HepG2 (cell line): ENCODE data around the gene YPEL3. TPM values are rescaled to one million over a fixed set of nuclear protein-coding genes. Genes with fewer than 3 reads are reported as not detected.

Source experiments
- CEBPG ChIP-seq: IDR thresholded peaks from 2 replicates; pipeline ENCODE4 v1.6.1; 2016
- E2F2 ChIP-seq: sonication (generic); formaldehyde crosslinking; IDR thresholded peaks from 2 replicates; pipeline ENCODE4 v1.4.0; 2020; ENCODE audit warnings: missing genetic modification reagents, borderline replicate concordance
- FOXA1 ChIP-seq, 2 experiments: fragments of 450-650 bp in 1 of 2; sonication (generic) in 1 of 2; formaldehyde crosslinking in 1 of 2; IDR thresholded peaks; 2 replicates each; pipeline versions ENCODE4 v1.4.0 to v1.6.1; 2016 to 2020; ENCODE audit warnings: missing genetic modification reagents in 1 of 2
- GPBP1L1 ChIP-seq: sonication (generic); formaldehyde crosslinking; IDR thresholded peaks from 2 replicates; pipeline ENCODE4 v1.5.0; 2020; ENCODE audit warnings: mild to moderate bottlenecking, missing genetic modification reagents
- HHEX ChIP-seq: IDR thresholded peaks from 2 replicates; pipeline ENCODE4 v1.6.1; 2016; ENCODE audit warnings: control low read depth
- HMG20B ChIP-seq: conservative IDR thresholded peaks from 2 replicates; pipeline ENCODE4 v1.6.1; 2016; ENCODE audit warnings: missing genetic modification reagents, missing compliant biosample characterization
- HMGXB4 ChIP-seq, 2 experiments: sonication (generic) in 1 of 2; formaldehyde crosslinking in 1 of 2; IDR thresholded peaks; 2 replicates each; pipeline versions ENCODE4 v1.4.0 to v1.6.1; 2018 to 2020; ENCODE audit warnings: missing genetic modification reagents in 2 of 2, borderline replicate concordance in 1 of 2, low read depth in 1 of 2, mild to moderate bottlenecking in 1 of 2, missing biosample characterization in 1 of 2
- KDM4B ChIP-seq: sonication (generic); formaldehyde crosslinking; IDR thresholded peaks from 2 replicates; pipeline ENCODE4 v1.4.0; 2020; ENCODE audit warnings: missing genetic modification reagents
- MTA1 ChIP-seq: sonication (generic); formaldehyde crosslinking; IDR thresholded peaks from 2 replicates; pipeline ENCODE4 v1.4.0; 2020; ENCODE audit warnings: missing genetic modification reagents, mild to moderate bottlenecking, borderline replicate concordance
- NFKBIZ ChIP-seq: IDR thresholded peaks from 2 replicates; pipeline ENCODE4 v1.6.1; 2018; ENCODE audit warnings: missing genetic modification reagents, missing compliant biosample characterization
- NR0B2 ChIP-seq: sonication (generic); formaldehyde crosslinking; IDR thresholded peaks from 2 replicates; pipeline ENCODE4 v1.4.0; 2020; ENCODE audit warnings: mild to moderate bottlenecking, missing genetic modification reagents
- NR3C1 ChIP-seq: sonication (generic); formaldehyde crosslinking; IDR thresholded peaks from 2 replicates; pipeline ENCODE4 v1.4.0; 2020; ENCODE audit warnings: missing genetic modification reagents
- PLSCR1 ChIP-seq: sonication (generic); formaldehyde crosslinking; IDR thresholded peaks from 2 replicates; pipeline ENCODE4 v1.5.0; 2020; ENCODE audit warnings: missing genetic modification reagents, mild to moderate bottlenecking, borderline replicate concordance
- POLR2G ChIP-seq: fragments of 200-400 bp; formaldehyde crosslinking; IDR thresholded peaks from 2 replicates; pipeline ENCODE4 v1.6.1; 2018; ENCODE audit warnings: mild to moderate bottlenecking, low read depth, low read length, moderate library complexity
- RCOR2 ChIP-seq: IDR thresholded peaks from 2 replicates; pipeline ENCODE4 v1.6.1; 2016; ENCODE audit warnings: missing biosample characterization, missing genetic modification reagents
- RELA ChIP-seq: sonication (generic); formaldehyde crosslinking; IDR thresholded peaks from 2 replicates; pipeline ENCODE4 v1.4.0; 2020; ENCODE audit warnings: missing genetic modification reagents
- SKI ChIP-seq: fragments of 450-650 bp; IDR thresholded peaks from one replicate; pipeline ENCODE4 v1.6.1; 2018; ENCODE audit warnings: mild to moderate bottlenecking; ENCODE audit not compliant: partially characterized antibody
- SNAPC5 ChIP-seq: sonication (generic); formaldehyde crosslinking; IDR thresholded peaks from 2 replicates; pipeline ENCODE4 v1.8.1; 2023; ENCODE audit warnings: mild to moderate bottlenecking, missing genetic modification reagents, borderline replicate concordance
- ZNF136 ChIP-seq: sonication (generic); formaldehyde crosslinking; IDR thresholded peaks from 2 replicates; pipeline ENCODE4 v1.8.1; 2022; ENCODE audit warnings: low read depth, mild to moderate bottlenecking, moderate library complexity, missing genetic modification reagents
- ZNF414 ChIP-seq: sonication (generic); formaldehyde crosslinking; IDR thresholded peaks from 2 replicates; pipeline ENCODE4 v1.5.0; 2020; ENCODE audit warnings: missing genetic modification reagents
- ZNF749 ChIP-seq: sonication (generic); formaldehyde crosslinking; IDR thresholded peaks from 2 replicates; pipeline ENCODE4 v1.8.0; 2022; ENCODE audit warnings: mild to moderate bottlenecking, missing genetic modification reagents, moderate library complexity, borderline replicate concordance
- ZNF768 ChIP-seq: sonication (generic); formaldehyde crosslinking; IDR thresholded peaks from 2 replicates; pipeline ENCODE4 v1.4.0; 2020; ENCODE audit warnings: missing genetic modification reagents
- ZNF839 ChIP-seq: sonication (generic); formaldehyde crosslinking; IDR thresholded peaks from 2 replicates; pipeline ENCODE4 v1.4.0; 2020; ENCODE audit warnings: missing genetic modification reagents, mild to moderate bottlenecking, borderline replicate concordance
- polyA plus RNA-seq, 8 experiments: library from polyadenylated mRNA; depleted of rRNA in 3 of 8; stranded (reverse) in 7 of 8; unstranded in 1 of 8; fragments of >200 nt; fragmentation: Illumina TruSeq in 4 of 8; extraction: Trizol in 4 of 8; gene quantifications; 2 replicates each; pipeline versions ENCODE4 v1.2.1 to v1.2.3, GENCODE V29; 2011 to 2016; ENCODE audit warnings: low read depth in 4 of 8, missing spikeins in 1 of 8, mixed read lengths in 1 of 8; ENCODE audit not compliant: insufficient read depth in 1 of 8
- total RNA-seq, 5 experiments: library from RNA; depleted of rRNA; stranded (reverse); fragments of >200 nt; fragmentation: Illumina TruSeq; extraction: Trizol; gene quantifications; 2 replicates each; pipeline ENCODE4 v1.2.3, GENCODE V29; 2016; ENCODE audit warnings: low read depth in 1 of 5

YPEL3 gene
- total and polyA plus RNA-seq, 2 of the 13 experiments (the other 11 are each of a cell fraction or from before 2014, with no cell fraction given): 5.4 to 47.0 TPM

- no peak; the same call in none of the 2 replicates for TF ChIP-seq ZNF414 (CRISPR knock-in tag)
- no peak for TF ChIP-seq RELA (CRISPR knock-in tag)
- TF ChIP-seq PLSCR1: peak; percentile 65; the same call in 1 of the 2 replicates
- peak; percentile 85 for TF ChIP-seq MTA1 (CRISPR knock-in tag)
- peak; percentile 73 for TF ChIP-seq ZNF768
- TF ChIP-seq NR3C1 (CRISPR knock-in tag): no peak
- TF ChIP-seq SNAPC5 (CRISPR knock-in tag): peak; percentile 66; the same call in 1 of the 2 replicates
- TF ChIP-seq HMG20B: peak; percentile 28; the same call in 1 of the 2 replicates
- TF ChIP-seq HMGXB4 (CRISPR knock-in tag; IDR thresholded peaks at IDR 0.05; ENCODE audit: borderline replicate concordance in 1 of 2, low read depth in 1 of 2): peak; percentile 80 to 95
- TF ChIP-seq GPBP1L1 (CRISPR knock-in tag): no peak
- no peak; the same call in none of the 2 replicates for TF ChIP-seq ZNF136
- TF ChIP-seq RCOR2 (CRISPR knock-in tag): peak; percentile 92; the same call in 1 of the 2 replicates
- TF ChIP-seq E2F2: peak; percentile 94; the same call in 1 of the 2 replicates
- TF ChIP-seq KDM4B (CRISPR knock-in tag): 0 out of 2 replicates have a peak, but pooled peaks have one; percentile 48
- no peak for TF ChIP-seq FOXA1 (IDR thresholded peaks at IDR 0.05)
- no peak for TF ChIP-seq FOXA1 (CRISPR knock-in tag; IDR thresholded peaks at IDR 0.05)
- 0 out of 2 replicates have a peak, but pooled peaks have one; percentile 60 for TF ChIP-seq ZNF749 (CRISPR knock-in tag)
- TF ChIP-seq ZNF839 (CRISPR knock-in tag): 0 out of 2 replicates have a peak, but pooled peaks have one; percentile 80
- TF ChIP-seq NR0B2 (CRISPR knock-in tag): peak; percentile 80
- TF ChIP-seq NFKBIZ (CRISPR knock-in tag): no peak
- TF ChIP-seq POLR2G: no peak
- TF ChIP-seq SKI: peak; percentile 68
- TF ChIP-seq CEBPG (CRISPR knock-in tag): no peak
- no peak for TF ChIP-seq HHEX (CRISPR knock-in tag)
Measured at GRCh38 chr16:30092373-30093010, 3.5 kb downstream of the YPEL3 start (continued).
